Kidney (tissue), 14 donors: ENCODE data around the gene DPP6. TPM values are rescaled to one million over a fixed set of nuclear protein-coding genes. Genes with fewer than 3 reads are reported as not detected.

ENCODE experiments used
- DNase-seq, 5 donors: peaks; one replicate each; pipeline ENCODE4 v3.0.0-alpha.2; 2013 to 2020
- FAIRE-seq: peaks from 2 replicates; lab custom pipeline; 2012; peaks lifted over from hg19 to GRCh38; lab: Jason Lieb, UNC
- H3K27ac ChIP-seq, 2 donors: one replicate each; pipeline ENCODE4 v1.7.0; 2013; ENCODE audit warnings: low read depth in 2 of 2, low read length in 2 of 2, inconsistent platforms in 1 of 2
- H3K27me3 ChIP-seq: one replicate; pipeline ENCODE4 v1.7.1; 2013; ENCODE audit warnings: low read length, inconsistent platforms; ENCODE audit not compliant: control insufficient read depth, insufficient read depth
- H3K36me3 ChIP-seq, 3 donors: one replicate each; pipeline versions ENCODE4 v1.7.0 to v1.7.1; 2013; ENCODE audit warnings: low read length in 3 of 3, control low read depth in 1 of 3, inconsistent platforms in 1 of 3; ENCODE audit not compliant: insufficient read depth in 3 of 3, control insufficient read depth in 2 of 3
- H3K4me1 ChIP-seq, 3 donors: one replicate each; pipeline versions ENCODE4 v1.7.0 to v1.7.1; 2013; ENCODE audit warnings: low read length in 3 of 3, inconsistent platforms in 1 of 3, low read depth in 1 of 3; ENCODE audit not compliant: control insufficient read depth in 2 of 3, insufficient read depth in 2 of 3
- H3K4me3 ChIP-seq, 3 donors: one replicate each; pipeline versions ENCODE4 v1.7.0 to v1.8.1; 2013; ENCODE audit warnings: low read length in 3 of 3, control low read depth in 1 of 3, inconsistent platforms in 1 of 3
- H3K9ac ChIP-seq, 3 donors: one replicate each; pipeline versions ENCODE4 v1.7.0 to v1.7.1; 2013; ENCODE audit warnings: low read length in 3 of 3, control low read depth in 1 of 3, inconsistent platforms in 1 of 3
- H3K9me3 ChIP-seq, 3 donors: one replicate each; pipeline versions ENCODE4 v1.7.0 to v1.7.1; 2013; ENCODE audit warnings: low read length in 3 of 3, control low read depth in 1 of 3, inconsistent platforms in 1 of 3; ENCODE audit not compliant: control insufficient read depth in 2 of 3, insufficient read depth in 1 of 3
- CTCF ChIP-seq: IDR thresholded peaks from 3 replicates; pipeline ENCODE4 v1.5.1; 2012; ENCODE audit warnings: mild to moderate bottlenecking, moderate library complexity, borderline replicate concordance; ENCODE audit not compliant: insufficient read depth; ENCODE audit errors: extremely low read depth
- intact Hi-C: fragments of 100-400 bp; cut with DNase I; formaldehyde crosslinking; loops from one replicate; pipeline ENCODE4 v1.11.1; 2022
- polyA plus RNA-seq: library from polyadenylated mRNA; stranded (reverse); fragments of 350-450 nt; fragmentation: Illumina TruSeq; extraction: RNeasy Lipid Tissue Mini Kit (QIAGEN cat#74804); gene quantifications from one replicate; pipeline ENCODE4 v1.2.3, GENCODE V29; 2014; ENCODE audit warnings: low read depth, low replicate concordance; ENCODE audit not compliant: insufficient read depth
- total RNA-seq: library from RNA; stranded (reverse); fragmentation: NEBNext Ultra II Directional; extraction: Animal tissue kit (Norgen Biotek cat#: 25700); gene quantifications from one replicate; pipeline ENCODE4 v1.2.1, GENCODE V29; 2021
- donor health status: control.
- donor health status: control.
- donor health status: control.
- donor health status: control.
- donor health status: control.
- donor health status: DM: yes; HTN: yes; CAD: no.
- donor health status: Normal renal cell carcinoma (clear cell type).

Gene DPP6
- total and polyA plus RNA-seq, 2 donors from 2014 or later, result 1.8 to 6.9 TPM

- intact Hi-C loops, result no loop called here
- H3K4me1 ChIP-seq, result no peaks in the 10 kb centered on the region
- DNase-seq (peak in 2 of 5 donors; percentile 8 to 27), FAIRE-seq (no peak)
- H3K4me3 ChIP-seq, result no peak overlapping the region
- H3K9ac ChIP-seq, result no peak overlapping the region
- H3K9me3 ChIP-seq, result peaks cover 0 to 7% (median 0%) of the 10 kb centered on the region in 3 donors
- no peak for TF ChIP-seq CTCF
- no peak overlapping the region for H3K27ac ChIP-seq
- no peaks in the 10 kb centered on the region for H3K27me3 ChIP-seq
- H3K36me3 ChIP-seq, result no peaks in the 10 kb centered on the region
Observed at GRCh38 chr7:154640266-154640865, 588.2 kb downstream of the DPP6 start.

- no peaks in the 10 kb centered on the region for H3K27me3 ChIP-seq
- no peak for FAIRE-seq
- intact Hi-C loops, result no loop called here
- H3K9me3 ChIP-seq, result peaks cover 0 to 1% (median 0%) of the 10 kb centered on the region in 3 donors
- no peak overlapping the region for H3K4me3 ChIP-seq
- H3K4me1 ChIP-seq, result no peaks in the 10 kb centered on the region
- H3K9ac ChIP-seq, result no peak overlapping the region
- DNase-seq, result no peak
- no peak overlapping the region for H3K27ac ChIP-seq
- H3K36me3 ChIP-seq, result no peaks in the 10 kb centered on the region
- TF ChIP-seq CTCF, result no peak
Observed at GRCh38 chr7:154640917-154641316, 588.7 kb downstream of the DPP6 start.

- H3K9ac ChIP-seq, result no peak overlapping the region
- H3K27me3 ChIP-seq, result no peaks in the 10 kb centered on the region
- no peak for DNase-seq
- no peaks in the 10 kb centered on the region for H3K36me3 ChIP-seq
- no peak for FAIRE-seq
- intact Hi-C loops, result no loop called here
- H3K4me1 ChIP-seq, result no peaks in the 10 kb centered on the region
- H3K4me3 ChIP-seq, result no peak overlapping the region
- H3K27ac ChIP-seq, result no peak overlapping the region
- no peak for TF ChIP-seq CTCF
- H3K9me3 ChIP-seq, result no peaks in the 10 kb centered on the region
Observed at GRCh38 chr7:154644366-154644765, 592.2 kb downstream of the DPP6 start.
